Spleen (tissue), 7 donors: ENCODE measurements around the gene GMDS.

Source experiments
- POLR2A ChIP-seq, 3 donors: fragments of 450-650 bp; IDR thresholded peaks; one replicate each; pipeline ENCODE4 v1.5.1; 2017; ENCODE audit warnings: antibody characterized with exemption in 3 of 3, mild to moderate bottlenecking in 1 of 3
- POLR2AphosphoS5 ChIP-seq, 3 donors: sonication (generic); formaldehyde crosslinking; IDR thresholded peaks; one replicate each; pipeline ENCODE4 v1.5.1; 2017; ENCODE audit warnings: antibody characterized with exemption in 3 of 3
- TF ChIP-seq, protein P1 (sequence below), 11 experiments: fragments of 200-600 bp in 7 of 11; fragments of 450-650 bp in 4 of 11; sonication (generic) in 4 of 11; IDR thresholded peaks in 8 of 11; conservative IDR thresholded peaks in 3 of 11; 1 replicate in 7 of 11; 2 replicates in 4 of 11; pipeline versions ENCODE4 v1.4.0 to v1.8.0; 2016 to 2021; ENCODE audit warnings: antibody characterized with exemption in 11 of 11, inconsistent platforms in 4 of 11, mild to moderate bottlenecking in 1 of 11
- donor health status: DM: no; HTN: no; CAD: no; lungs with moderate emphysema.
- donor health status: DM: no; HTN: no; CAD: no.
- donor health status: DM: no; HTN: no; CAD: no.

DNA sequence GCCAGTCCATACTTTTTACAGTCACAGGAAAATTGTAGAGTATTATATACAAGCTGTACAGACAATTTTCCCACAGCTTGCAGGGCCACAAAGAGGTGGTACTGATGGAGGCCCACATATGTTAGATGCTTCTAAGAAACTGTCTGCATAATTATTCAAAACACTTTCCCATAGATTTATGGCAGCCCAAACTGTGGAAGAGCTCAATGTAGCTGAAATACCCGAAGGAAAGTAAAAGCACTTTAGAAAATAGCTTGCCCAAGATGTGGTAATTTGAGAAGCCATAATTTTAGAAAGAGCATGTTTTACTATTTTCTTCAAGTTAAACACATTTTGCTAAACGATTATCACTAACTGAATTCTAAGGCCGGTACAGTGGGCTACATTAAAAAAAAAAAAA lies 36.9 kb downstream of the GMDS start:
- TF ChIP-seq, protein P1, sequence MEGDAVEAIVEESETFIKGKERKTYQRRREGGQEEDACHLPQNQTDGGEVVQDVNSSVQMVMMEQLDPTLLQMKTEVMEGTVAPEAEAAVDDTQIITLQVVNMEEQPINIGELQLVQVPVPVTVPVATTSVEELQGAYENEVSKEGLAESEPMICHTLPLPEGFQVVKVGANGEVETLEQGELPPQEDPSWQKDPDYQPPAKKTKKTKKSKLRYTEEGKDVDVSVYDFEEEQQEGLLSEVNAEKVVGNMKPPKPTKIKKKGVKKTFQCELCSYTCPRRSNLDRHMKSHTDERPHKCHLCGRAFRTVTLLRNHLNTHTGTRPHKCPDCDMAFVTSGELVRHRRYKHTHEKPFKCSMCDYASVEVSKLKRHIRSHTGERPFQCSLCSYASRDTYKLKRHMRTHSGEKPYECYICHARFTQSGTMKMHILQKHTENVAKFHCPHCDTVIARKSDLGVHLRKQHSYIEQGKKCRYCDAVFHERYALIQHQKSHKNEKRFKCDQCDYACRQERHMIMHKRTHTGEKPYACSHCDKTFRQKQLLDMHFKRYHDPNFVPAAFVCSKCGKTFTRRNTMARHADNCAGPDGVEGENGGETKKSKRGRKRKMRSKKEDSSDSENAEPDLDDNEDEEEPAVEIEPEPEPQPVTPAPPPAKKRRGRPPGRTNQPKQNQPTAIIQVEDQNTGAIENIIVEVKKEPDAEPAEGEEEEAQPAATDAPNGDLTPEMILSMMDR (IDR thresholded peaks at IDR 0.05 in 8 of 11, conservative IDR thresholded peaks at IDR 0.05 in 3 of 11): no peak
- TF ChIP-seq POLR2A (IDR thresholded peaks at IDR 0.05) (no peak), POLR2AphosphoS5 (IDR thresholded peaks at IDR 0.05) (no peak)
